ENCODE data around the gene PTK6. TPM values are rescaled to one million over a fixed set of nuclear protein-coding genes. Genes with fewer than 3 reads are reported as not detected.
A peak's percentile ranks its signal among the peaks of the same experiment; 100 is the strongest.

The PTK6 gene
- total and polyA plus RNA-seq, 5 donors: 0.09 to 0.15 (median 0.14) TPM; not detected in 2

DNA sequence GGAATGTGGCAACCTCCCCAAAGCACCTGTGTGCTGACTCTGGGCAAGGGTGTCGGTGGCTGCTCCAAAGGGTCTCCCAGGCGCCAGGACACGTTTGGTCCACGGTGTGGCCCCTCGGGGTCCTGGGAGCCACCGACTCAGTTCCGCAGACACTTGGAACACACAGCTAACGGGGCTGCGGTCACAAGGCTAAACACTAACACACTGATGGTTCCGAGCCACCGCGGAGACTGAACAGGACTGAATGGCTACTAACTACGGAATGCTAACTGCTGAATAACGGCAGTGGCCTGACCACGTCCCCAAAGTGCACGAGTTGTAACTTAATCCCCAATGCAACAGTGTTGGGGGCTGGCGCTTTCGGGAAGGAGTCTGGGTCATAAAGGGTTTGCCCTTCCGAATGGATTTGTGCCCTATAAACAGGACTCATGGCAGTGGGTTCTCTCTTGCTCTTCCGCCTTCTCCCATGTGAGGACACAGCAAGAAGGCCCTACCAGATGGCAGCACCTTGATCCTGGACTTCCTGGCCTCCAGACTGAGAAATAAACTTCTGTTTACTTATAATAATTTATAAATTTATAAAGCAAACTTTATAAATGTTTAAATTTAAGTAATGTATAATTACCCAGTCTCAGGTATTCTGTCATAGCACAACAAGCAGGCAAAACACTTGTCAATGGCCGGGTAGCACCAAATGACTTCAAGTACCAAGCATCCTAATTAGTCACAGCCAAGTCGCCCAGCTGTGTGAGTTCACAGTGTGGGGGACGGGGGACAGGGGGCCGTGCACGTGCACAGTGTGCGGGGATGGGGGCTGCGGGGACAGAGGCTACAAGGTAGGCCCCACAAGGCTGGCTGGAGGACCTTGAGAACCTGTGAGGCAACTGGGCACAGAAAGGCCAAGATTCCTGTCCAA lies 36.0 kb downstream of the PTK6 start:
- H3K27ac ChIP-seq (ENCODE audit: low read length): peak overlapping the region; percentile 66
- peaks cover 3% of the 10 kb centered on the region for H3K4me1 ChIP-seq (ENCODE audit: control insufficient read depth, insufficient read depth, low read length)
- DNase-seq (peak in 2 of 3 donors; percentile 30 to 41), ATAC-seq (no peak)
- peaks cover 8% of the 10 kb centered on the region for H3K9me3 ChIP-seq (ENCODE audit: control insufficient read depth, low read length)
- intact Hi-C loops (cut with DNase I): no loop called here
- 77% methylated on average over 27 of the region's 27 CpGs for WGBS
- H3K27me3 ChIP-seq (ENCODE audit: control insufficient read depth, insufficient read depth): no peaks in the 10 kb centered on the region
- no peak overlapping the region for H3K4me3 ChIP-seq (ENCODE audit: low read length)

DNA sequence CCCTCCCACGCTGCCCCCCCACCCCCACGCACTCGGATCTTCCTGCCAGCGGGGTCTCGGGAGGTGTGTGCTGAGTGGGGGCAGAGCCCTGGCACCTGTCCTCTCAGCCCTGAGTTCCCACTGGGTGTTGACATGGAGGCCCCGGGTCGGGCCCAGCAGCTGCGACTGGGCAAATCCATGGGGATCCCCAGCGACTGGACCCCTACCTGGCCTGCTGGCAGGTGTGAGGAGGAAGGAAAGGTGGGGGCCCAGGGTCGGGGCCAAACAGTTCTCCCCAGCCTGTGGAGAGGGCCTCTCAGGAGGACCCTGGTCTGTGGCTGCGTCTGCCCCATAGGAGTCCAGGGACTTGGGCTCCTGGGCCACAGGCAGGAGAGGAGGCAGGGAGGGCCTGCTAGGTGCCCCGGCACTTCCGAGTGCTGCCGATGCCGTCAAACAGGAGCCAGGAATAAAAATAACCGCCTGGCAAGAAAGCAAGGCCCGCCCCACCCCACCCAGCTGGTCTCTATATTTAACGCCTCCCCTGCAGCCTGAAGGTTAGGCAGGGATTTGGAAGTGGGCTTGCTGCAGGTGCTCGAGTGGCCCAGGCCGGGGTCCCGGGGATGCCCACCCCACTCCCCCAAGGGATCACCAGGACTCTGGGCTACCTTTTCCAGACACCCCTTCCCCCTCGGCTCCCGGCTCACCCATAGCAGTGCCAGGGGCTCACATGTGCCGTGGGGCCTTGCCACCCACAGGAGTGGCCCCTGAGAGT lies 36.9 kb downstream of the PTK6 start:
- DNase-seq: peak in 1 of 3 donors; percentile 51
- WGBS: 60% methylated on average over 24 of the region's 24 CpGs
- Histone ChIP-seq H3K4me3 (ENCODE audit: low read length) (no peak overlapping the region), H3K27me3 (ENCODE audit: control insufficient read depth, insufficient read depth) (no peaks in the 10 kb centered on the region), H3K9me3 (ENCODE audit: control insufficient read depth, low read length) (peaks cover 2% of the 10 kb centered on the region), H3K4me1 (ENCODE audit: control insufficient read depth, insufficient read depth, low read length) (peaks cover 3% of the 10 kb centered on the region), H3K27ac (ENCODE audit: low read length) (peak overlapping the region; percentile 66)
- no peak for ATAC-seq
- intact Hi-C loops (cut with DNase I): no loop called here

DNA sequence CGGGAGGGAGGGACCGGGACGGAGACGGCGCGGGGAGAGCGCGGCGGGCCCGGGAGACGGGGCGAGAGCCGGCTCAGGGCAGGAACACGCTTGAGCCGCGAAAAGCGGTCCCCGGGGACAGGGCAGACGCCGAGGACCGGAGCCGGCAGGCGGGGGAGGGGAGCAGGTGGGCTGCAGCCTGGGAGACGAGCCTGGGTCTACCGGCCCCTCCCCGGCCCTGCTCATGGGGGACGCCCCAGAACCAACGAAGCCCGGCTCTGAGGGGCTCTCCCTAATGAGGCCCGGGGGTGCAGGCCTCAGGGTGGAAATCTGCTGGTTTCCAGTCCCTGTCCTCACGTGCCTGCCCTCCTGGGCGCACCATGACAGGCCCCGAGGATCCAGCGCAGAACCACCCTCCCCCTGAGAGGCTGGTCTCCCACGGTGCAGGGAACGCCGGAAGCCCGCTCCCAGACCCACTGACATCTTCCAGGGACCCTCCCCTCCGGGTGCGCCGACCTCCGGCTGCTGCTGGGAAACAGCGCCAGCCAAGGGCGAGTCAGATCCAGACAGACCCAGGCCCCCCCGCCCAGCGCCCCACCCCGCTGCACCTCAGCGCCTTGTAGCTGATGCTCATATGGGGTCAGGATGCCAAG lies 37.7 kb downstream of the PTK6 start:
- intact Hi-C loops (cut with DNase I): no loop called here
- DNase-seq (peak in 2 of 3 donors; percentile 62), ATAC-seq (no peak)
- Histone ChIP-seq H3K9me3 (ENCODE audit: control insufficient read depth, low read length) (no peaks in the 10 kb centered on the region), H3K27ac (ENCODE audit: low read length) (peak overlapping the region; percentile 42), H3K27me3 (ENCODE audit: control insufficient read depth, insufficient read depth) (no peaks in the 10 kb centered on the region), H3K4me3 (ENCODE audit: low read length) (peak overlapping the region; percentile 71), H3K4me1 (ENCODE audit: control insufficient read depth, insufficient read depth, low read length) (peaks cover 3% of the 10 kb centered on the region)
- 9% methylated on average over 48 of the region's 48 CpGs for WGBS

DNA sequence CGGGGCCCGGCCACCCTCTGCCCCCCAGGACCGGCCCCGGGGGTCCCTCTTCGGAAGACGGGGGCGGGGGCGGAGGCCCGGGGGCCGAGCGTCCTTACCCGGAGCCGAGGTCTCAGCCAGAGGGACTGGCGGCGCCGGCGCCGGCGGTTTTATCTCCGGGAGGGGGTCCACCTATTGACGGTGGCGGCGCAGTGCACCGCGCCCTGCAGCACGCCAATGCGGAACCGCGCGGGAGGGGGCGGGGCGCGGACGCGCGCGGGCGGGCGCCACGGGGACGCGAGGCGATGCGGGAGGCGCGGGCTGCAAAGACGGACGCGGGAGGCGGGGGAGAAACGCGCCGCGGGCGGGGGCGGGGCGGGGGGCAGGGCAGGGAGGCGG lies 38.2 kb downstream of the PTK6 start, which contains the start of gene EEF1A2:
TSS of gene EEF1A2 (minus strand) at position 124 of the 378 bp plus-strand sequence. CDS start 1,320 bp downstream, outside the sequence.
- peak within 1 kb of the TSS; percentile 53 for H3K27ac ChIP-seq (ENCODE audit: low read length)
- no peaks in the 10 kb centered on the region for H3K9me3 ChIP-seq (ENCODE audit: control insufficient read depth, low read length)
- peak; percentile 58 to 89 (median 85) for DNase-seq
- intact Hi-C loops (cut with DNase I): no loop called here
- no peaks in the 10 kb centered on the region for H3K27me3 ChIP-seq (ENCODE audit: control insufficient read depth, insufficient read depth)
- peak within 1 kb of the TSS; percentile 71 for H3K4me3 ChIP-seq (ENCODE audit: low read length)
- H3K4me1 ChIP-seq (ENCODE audit: control insufficient read depth, insufficient read depth, low read length): peaks cover 3% of the 10 kb centered on the region
- under 1% methylated on average over 57 of the region's 58 CpGs for WGBS
- ATAC-seq: peak in 1 of 2 donors; percentile 1

DNA sequence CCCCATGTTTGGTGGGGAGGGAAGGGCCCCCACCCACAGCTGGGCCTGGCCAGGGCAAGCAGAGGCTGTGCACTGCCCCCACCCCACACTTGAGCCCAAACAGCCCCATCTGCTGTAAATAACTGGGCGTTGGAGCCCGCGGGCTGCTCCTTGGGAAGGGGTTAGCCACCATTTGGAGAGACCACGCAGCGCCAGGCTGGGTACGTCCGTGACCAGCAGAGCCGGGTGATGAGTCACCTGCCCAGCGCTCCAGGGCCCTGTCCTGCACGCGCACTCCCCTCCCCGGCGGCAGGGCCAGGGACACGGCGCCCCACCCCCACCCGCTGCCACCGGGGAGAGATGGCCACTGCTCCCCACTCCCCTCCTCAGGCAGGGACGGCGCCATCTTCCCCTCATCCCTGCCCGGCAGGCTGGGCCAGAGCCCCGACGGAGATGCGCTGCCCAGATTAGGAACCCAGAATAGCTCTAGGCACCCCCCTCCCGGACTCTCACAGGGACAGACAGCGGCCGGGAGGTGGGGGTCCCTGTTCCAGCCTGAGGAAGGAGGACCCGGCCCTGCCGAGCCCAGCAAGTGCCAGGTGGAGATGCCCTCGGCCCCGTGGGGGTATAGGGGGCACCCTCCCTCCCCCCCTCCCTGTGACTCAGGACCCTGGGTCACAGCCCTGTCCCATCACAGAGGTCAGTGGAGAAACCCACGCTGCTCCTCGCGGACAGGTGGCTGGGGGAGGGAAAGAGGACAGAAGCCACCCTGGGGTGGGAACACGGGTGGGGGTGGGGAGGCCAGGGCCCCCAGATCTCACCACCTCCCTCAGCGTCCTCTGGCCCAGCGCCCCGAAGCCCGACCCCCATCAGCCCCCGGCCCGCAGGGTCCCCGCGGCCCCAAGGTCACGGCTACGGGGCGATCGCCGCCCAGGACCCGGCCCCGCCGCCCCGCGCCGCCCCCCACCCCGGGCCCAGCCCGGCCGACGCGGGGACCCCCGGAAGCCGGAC lies 38.9 kb downstream of the PTK6 start:
- Histone ChIP-seq H3K4me1 (ENCODE audit: control insufficient read depth, insufficient read depth, low read length) (peaks cover 3% of the 10 kb centered on the region), H3K27ac (ENCODE audit: low read length) (peak overlapping the region; percentile 53), H3K4me3 (ENCODE audit: low read length) (peak overlapping the region; percentile 71), H3K27me3 (ENCODE audit: control insufficient read depth, insufficient read depth) (no peaks in the 10 kb centered on the region), H3K9me3 (ENCODE audit: control insufficient read depth, low read length) (no peaks in the 10 kb centered on the region)
- intact Hi-C loops (cut with DNase I): no loop called here
- peak; percentile 63 to 84 (median 72) for DNase-seq
- WGBS: 5% methylated on average over 60 of the region's 60 CpGs
- ATAC-seq: peak; percentile 30 to 56

DNA sequence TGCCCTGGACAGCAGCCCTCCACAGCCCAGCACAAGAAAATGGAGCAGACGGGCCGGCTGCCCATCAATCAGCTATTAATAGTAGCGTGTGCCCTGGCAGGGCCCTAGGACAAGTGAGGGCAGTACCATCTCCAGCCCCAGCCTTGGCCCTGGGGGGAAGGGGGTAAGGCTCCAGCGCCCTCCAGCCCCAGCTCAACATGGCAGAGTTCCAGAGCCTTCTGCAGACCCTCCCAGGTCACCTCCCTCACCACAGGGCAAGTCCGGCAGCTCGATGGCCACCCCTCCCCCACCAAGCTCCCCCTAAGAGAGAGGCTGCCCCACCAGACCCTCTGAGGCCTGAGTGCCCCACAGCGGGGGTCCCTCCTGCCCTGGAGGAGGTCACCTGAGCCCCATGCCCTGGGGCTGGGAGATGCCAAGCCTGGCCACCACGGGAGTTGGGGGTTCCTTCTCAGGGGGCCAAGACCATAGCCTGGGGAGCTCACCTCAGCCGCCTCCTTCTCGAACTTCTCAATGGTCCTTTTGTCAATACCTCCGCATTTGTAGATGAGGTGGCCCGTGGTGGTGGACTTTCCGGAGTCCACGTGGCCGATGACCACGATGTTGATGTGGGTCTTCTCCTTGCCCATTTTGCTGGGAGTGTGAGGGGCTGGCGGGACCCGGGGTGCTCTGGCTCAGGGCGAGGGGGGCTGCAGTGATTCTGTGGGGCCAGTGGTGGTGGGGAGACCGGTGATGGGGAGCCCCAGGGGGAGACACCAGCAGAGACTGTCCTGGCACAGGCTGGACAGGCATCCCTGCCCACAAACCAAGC lies 39.8 kb downstream of the PTK6 start:
- DNase-seq (peak in 2 of 3 donors; percentile 68 to 82), ATAC-seq (peak; percentile 29 to 38)
- intact Hi-C loops (cut with DNase I): no loop called here
- H3K9me3 ChIP-seq (ENCODE audit: control insufficient read depth, low read length): no peaks in the 10 kb centered on the region
- H3K4me1 ChIP-seq (ENCODE audit: control insufficient read depth, insufficient read depth, low read length): peaks cover 3% of the 10 kb centered on the region
- H3K27ac ChIP-seq (ENCODE audit: low read length): peak overlapping the region; percentile 53
- H3K27me3 ChIP-seq (ENCODE audit: control insufficient read depth, insufficient read depth): no peaks in the 10 kb centered on the region
- 65% methylated on average over 20 of the region's 20 CpGs for WGBS
- peak overlapping the region; percentile 71 for H3K4me3 ChIP-seq (ENCODE audit: low read length)

DNA sequence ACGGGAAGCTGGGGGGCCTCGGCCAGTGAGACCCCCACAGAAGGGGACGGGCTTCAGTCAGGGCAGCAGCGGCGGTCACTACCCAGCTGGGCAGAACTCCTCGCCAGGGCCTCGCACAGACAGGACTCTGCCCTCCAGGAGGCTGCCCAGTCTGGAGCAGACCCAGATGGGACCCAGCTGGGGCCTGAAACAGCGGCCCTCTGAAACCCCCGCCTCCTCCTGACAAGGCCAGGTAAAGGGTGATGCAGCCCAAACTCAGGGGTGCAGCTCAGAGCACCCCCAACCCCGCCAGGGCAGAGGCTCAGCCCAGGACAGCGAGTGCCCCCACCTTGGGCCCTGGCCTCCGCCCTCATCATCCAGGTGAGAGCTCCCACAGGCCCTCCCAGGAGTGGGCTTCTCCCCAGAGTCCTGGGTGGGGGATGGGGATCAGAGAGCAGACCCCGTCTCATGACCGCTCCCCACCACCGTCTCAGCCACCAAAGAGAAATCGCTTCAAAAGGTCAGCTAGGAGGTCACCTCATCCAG lies 40.5 kb downstream of the PTK6 start:
- 59% methylated on average over 16 of the region's 16 CpGs for WGBS
- ATAC-seq: peak; percentile 1
- Histone ChIP-seq H3K4me1 (ENCODE audit: control insufficient read depth, insufficient read depth, low read length) (peaks cover 3% of the 10 kb centered on the region), H3K9me3 (ENCODE audit: control insufficient read depth, low read length) (no peaks in the 10 kb centered on the region), H3K27me3 (ENCODE audit: control insufficient read depth, insufficient read depth) (no peaks in the 10 kb centered on the region), H3K27ac (ENCODE audit: low read length) (peak overlapping the region; percentile 15), H3K4me3 (ENCODE audit: low read length) (peak overlapping the region; percentile 71)
- intact Hi-C loops (cut with DNase I): no loop called here
- peak; percentile 14 to 66 (median 34) for DNase-seq

DNA sequence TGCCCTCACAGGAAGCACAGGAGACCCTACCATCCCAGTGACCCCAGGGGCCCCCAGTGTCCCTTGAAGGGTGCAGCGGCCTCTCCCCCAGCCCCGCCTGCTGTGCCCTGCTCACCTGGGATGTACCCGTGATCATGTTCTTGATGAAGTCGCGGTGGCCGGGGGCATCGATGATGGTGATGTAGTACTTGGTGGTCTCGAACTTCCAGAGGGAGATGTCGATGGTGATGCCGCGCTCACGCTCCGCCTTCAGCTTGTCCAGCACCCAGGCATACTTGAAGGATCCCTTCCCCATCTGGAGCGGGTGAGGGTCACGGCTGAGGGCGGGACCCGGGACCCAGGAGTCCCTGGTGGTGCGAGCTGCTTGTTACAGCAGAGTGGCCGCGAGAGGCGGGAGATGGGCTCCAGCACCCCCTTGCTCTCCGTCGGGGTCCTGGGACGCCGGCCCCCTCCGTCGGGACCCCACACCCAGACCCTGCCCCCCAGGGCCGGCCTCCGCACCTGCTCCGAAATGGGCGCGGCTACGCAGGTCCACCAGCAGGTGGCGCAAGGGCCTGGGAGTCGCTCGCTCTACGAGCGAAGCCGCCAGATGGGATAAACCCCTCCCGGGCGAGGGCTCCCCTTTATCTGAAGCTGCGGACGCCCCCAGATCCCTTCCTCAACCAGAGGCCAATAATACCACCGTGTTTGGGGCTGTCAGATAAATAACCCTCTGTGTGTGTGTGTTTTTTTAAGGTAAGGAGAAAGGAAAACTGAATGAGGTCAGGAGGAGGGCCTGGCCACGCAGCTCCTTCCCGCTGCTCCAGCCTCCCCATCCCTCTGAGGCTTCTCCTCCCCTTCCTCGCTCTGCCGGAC lies 41.2 kb downstream of the PTK6 start:
- intact Hi-C loops (cut with DNase I): no loop called here
- Histone ChIP-seq H3K4me3 (ENCODE audit: low read length) (peak overlapping the region; percentile 71), H3K9me3 (ENCODE audit: control insufficient read depth, low read length) (no peaks in the 10 kb centered on the region), H3K27ac (ENCODE audit: low read length) (no peak overlapping the region), H3K27me3 (ENCODE audit: control insufficient read depth, insufficient read depth) (no peaks in the 10 kb centered on the region), H3K4me1 (ENCODE audit: control insufficient read depth, insufficient read depth, low read length) (peaks cover 3% of the 10 kb centered on the region)
- 23% methylated on average over 48 of the region's 48 CpGs for WGBS
- DNase-seq: peak; percentile 73 to 90 (median 88)
- peak; percentile 36 to 38 for ATAC-seq

All from right cardiac atrium (tissue), 5 donors.